Brain pericyte (primary cell): ENCODE measurements around the gene RETN.
"Not testable (repeated sequence)": the region's sequence is repeated elsewhere in the genome, so short reads cannot be mapped to it uniquely, and the experiment has no call there.

Source experiments
- DNase-seq: peaks from one replicate; pipeline ENCODE4 v3.0.0-alpha.2; 2012; ENCODE audit warnings: low read depth, low spot score

Gene RETN

GRCh38 chr19:7637374-7638256 lies 31.2 kb upstream of the RETN start:
- DNase-seq = no peak

- no peak for DNase-seq
These were observed 29.9 kb upstream of the RETN start for GRCh38 chr19:7638802-7639465.

GRCh38 chr19:7639863-7640348 lies 28.9 kb upstream of the RETN start:
- no peak for DNase-seq

GRCh38 chr19:7640803-7641202 lies 28.0 kb upstream of the RETN start:
- no peak for DNase-seq

GRCh38 chr19:7641290-7642276 lies 27.3 kb upstream of the RETN start:
- DNase-seq = no peak

- no peak for DNase-seq
These were observed 26.4 kb upstream of the RETN start for GRCh38 chr19:7642295-7643030.

GRCh38 chr19:7643031-7643415 lies 25.8 kb upstream of the RETN start:
- DNase-seq = no peak

- not testable (repeated sequence) for DNase-seq
These were observed 25.0 kb upstream of the RETN start for GRCh38 chr19:7643629-7644549.

- DNase-seq = no peak
These were observed 24.3 kb upstream of the RETN start for GRCh38 chr19:7644550-7644877.

- no peak for DNase-seq
These were observed 23.7 kb upstream of the RETN start for GRCh38 chr19:7645163-7645562.

- DNase-seq = no peak
These were observed 23.0 kb upstream of the RETN start for GRCh38 chr19:7645656-7646425.

GRCh38 chr19:7646426-7646700 lies 22.5 kb upstream of the RETN start:
- DNase-seq = no peak

- DNase-seq = no peak
These were observed 21.7 kb upstream of the RETN start for GRCh38 chr19:7647156-7647555.

GRCh38 chr19:7648265-7649014 lies 20.4 kb upstream of the RETN start:
- DNase-seq = no peak

- DNase-seq = no peak
These were observed 18.7 kb upstream of the RETN start for GRCh38 chr19:7650148-7650547.

- DNase-seq = peak; percentile 38
These were observed 16.7 kb upstream of the RETN start for GRCh38 chr19:7652061-7652641.

GRCh38 chr19:7654401-7654800 lies 14.4 kb upstream of the RETN start:
- DNase-seq = no peak

GRCh38 chr19:7655581-7655980 lies 13.3 kb upstream of the RETN start:
- no peak for DNase-seq
